NCI-H2227 (cell line): ENCODE measurements around the gene EPYC.

Experiments used
- DNase-seq: peaks from one replicate; lab custom pipeline; 2025; ENCODE audit not compliant: unreplicated experiment; lab: John Stamatoyannopoulos, UW

EPYC gene

GRCh38 chr12:90959032-90959431 is 45.7 kb downstream of the EPYC start:
- DNase-seq, result no peak

- DNase-seq, result no peak
These were observed 46.4 kb downstream of the EPYC start for GRCh38 chr12:90958347-90958746.

- DNase-seq, result no peak
These were observed 49.9 kb downstream of the EPYC start, which contains the start of gene CCER1 for GRCh38 chr12:90954921-90955320. Gene CCER1, minus strand, starts transcription at chr12:90955176. Its CDS starts 434 bp downstream, at chr12:90954742.

GRCh38 chr12:90954428-90954827 is 50.3 kb downstream of the EPYC start:
- DNase-seq, result no peak

- no peak for DNase-seq
These were observed 50.8 kb downstream of the EPYC start for GRCh38 chr12:90953956-90954421.

GRCh38 chr12:90951432-90952105 is 53.2 kb downstream of the EPYC start:
- DNase-seq, result no peak

- no peak for DNase-seq
These were observed 56.9 kb downstream of the EPYC start for GRCh38 chr12:90947869-90948268.

- peak; percentile 46 for DNase-seq
These were observed 59.6 kb downstream of the EPYC start for GRCh38 chr12:90945070-90945649.

GRCh38 chr12:90943255-90943654 is 61.5 kb downstream of the EPYC start:
- no peak for DNase-seq

GRCh38 chr12:90940872-90941499 is 63.8 kb downstream of the EPYC start:
- peak; percentile 69 for DNase-seq

- no peak for DNase-seq
These were observed 65.4 kb downstream of the EPYC start for GRCh38 chr12:90939382-90939781.

GRCh38 chr12:90938451-90938850 is 66.3 kb downstream of the EPYC start:
- no peak for DNase-seq

GRCh38 chr12:90937651-90938050 is 67.1 kb downstream of the EPYC start:
- no peak for DNase-seq

GRCh38 chr12:90936230-90937005 is 68.4 kb downstream of the EPYC start:
- no peak for DNase-seq

- DNase-seq, result no peak
These were observed 79.2 kb downstream of the EPYC start for GRCh38 chr12:90925562-90925961.

GRCh38 chr12:90924406-90924805 is 80.4 kb downstream of the EPYC start:
- no peak for DNase-seq

- DNase-seq, result no peak
These were observed 82.6 kb downstream of the EPYC start for GRCh38 chr12:90922145-90922627.

- DNase-seq, result no peak
These were observed 83.2 kb downstream of the EPYC start for GRCh38 chr12:90921536-90921935.

GRCh38 chr12:90920222-90920621 is 84.5 kb downstream of the EPYC start:
- DNase-seq, result no peak

- DNase-seq, result no peak
These were observed 87.3 kb downstream of the EPYC start for GRCh38 chr12:90917431-90917830.

GRCh38 chr12:90916516-90916915 is 88.3 kb downstream of the EPYC start:
- no peak for DNase-seq
